Testis (tissue), 3 donors: ENCODE measurements around the gene AMACR. TPM values are rescaled to one million over a fixed set of nuclear protein-coding genes. Genes with fewer than 3 reads are reported as not detected.

Source experiments
- DNase-seq: peaks from one replicate; pipeline ENCODE4 v3.0.0-alpha.2; 2019
- H3K27ac ChIP-seq, 2 donors: fragments of 200-600 bp; sonication (generic); one replicate each; pipeline ENCODE4 v1.5.1; 2019
- H3K27me3 ChIP-seq: fragments of 200-600 bp; sonication (generic); one replicate; pipeline ENCODE4 v1.5.1; 2019
- H3K36me3 ChIP-seq: fragments of 200-600 bp; sonication (generic); one replicate; pipeline ENCODE4 v1.5.1; 2017; ENCODE audit warnings: low read depth; ENCODE audit errors: missing control alignments
- H3K4me1 ChIP-seq: fragments of 200-600 bp; sonication (generic); one replicate; pipeline ENCODE4 v1.5.1; 2019
- H3K4me3 ChIP-seq, 2 donors: fragments of 200-600 bp; sonication (generic); one replicate each; pipeline ENCODE4 v1.5.1; 2017 to 2019
- H3K9me3 ChIP-seq: fragments of 200-600 bp; sonication (generic); one replicate; pipeline ENCODE4 v1.5.1; 2017
- POLR2A ChIP-seq: fragments of 450-650 bp; IDR thresholded peaks from one replicate; pipeline ENCODE4 v1.6.1; 2017; ENCODE audit warnings: antibody characterized with exemption, mild to moderate bottlenecking, moderate library complexity
- WGBS, 2 donors: methylation state at CpG; one replicate each; pipeline ENCODE4 v1.1.5; 2018; 5-methylcytosine and 5-hydroxymethylcytosine counted together
- intact Hi-C: fragments of 100-400 bp; cut with DNase I; formaldehyde crosslinking; loops from one replicate; pipeline ENCODE4 v1.15.1; 2023; ENCODE audit warnings: low total_unique reads
- polyA plus RNA-seq: library from polyadenylated mRNA; stranded (reverse); fragments of 350-450 nt; fragmentation: Illumina TruSeq; extraction: RNeasy Lipid Tissue Mini Kit (QIAGEN cat#74804); gene quantifications from one replicate; pipeline ENCODE4 v1.2.3, GENCODE V29; 2014; ENCODE audit warnings: low read depth, low replicate concordance; ENCODE audit not compliant: insufficient read depth
- total RNA-seq, 2 donors: library from RNA; depleted of rRNA; stranded (reverse); fragments of >200 nt; gene quantifications; one replicate each; pipeline ENCODE4 v1.2.3, GENCODE V29; 2016
- TF ChIP-seq, protein P1 (sequence below), 3 experiments: fragments of 450-650 bp in 2 of 3; fragments of 200-600 bp in 1 of 3; sonication (generic) in 1 of 3; IDR thresholded peaks; one replicate each; pipeline ENCODE4 v1.5.1; 2016 to 2019; ENCODE audit warnings: antibody characterized with exemption in 3 of 3, mild to moderate bottlenecking in 2 of 3, moderate library complexity in 1 of 3

AMACR gene
- total and polyA plus RNA-seq, 3 donors from 2014 or later, result 6.9 to 12.6 (median 12.1) TPM

DNA sequence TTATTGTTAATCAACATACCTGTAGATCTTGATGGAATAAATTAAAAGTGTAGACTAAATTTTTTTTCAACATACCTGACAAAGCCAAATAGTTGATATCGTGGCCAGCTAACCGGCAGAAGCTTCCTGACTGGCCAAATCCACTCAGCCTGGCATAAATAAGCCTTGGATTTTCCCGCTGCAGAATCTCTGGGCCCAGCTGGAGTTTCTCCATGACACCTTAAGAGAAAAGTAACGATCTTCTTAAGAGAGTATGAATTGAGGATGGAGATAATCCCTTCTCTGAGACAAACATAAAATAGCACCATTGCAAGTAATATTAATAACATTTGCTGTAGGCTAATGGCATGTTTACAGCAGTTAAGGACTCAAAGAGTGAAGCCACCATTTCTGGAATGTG is 2.2 kb downstream of the AMACR start:
- no peak overlapping the region for H3K4me3 ChIP-seq
- WGBS, 2 donors, result 85 to 93% methylated on average over 4 of the region's 4 CpGs

GRCh38 chr5:34005211-34005610 is 2.6 kb downstream of the AMACR start:
- H3K27ac ChIP-seq, result no peak overlapping the region

More for the DNA sequence above, 2.2 kb downstream of the AMACR start:
- no peaks in the 10 kb centered on the region for H3K4me1 ChIP-seq
- no peak for TF ChIP-seq POLR2A
- TF ChIP-seq, protein P1, sequence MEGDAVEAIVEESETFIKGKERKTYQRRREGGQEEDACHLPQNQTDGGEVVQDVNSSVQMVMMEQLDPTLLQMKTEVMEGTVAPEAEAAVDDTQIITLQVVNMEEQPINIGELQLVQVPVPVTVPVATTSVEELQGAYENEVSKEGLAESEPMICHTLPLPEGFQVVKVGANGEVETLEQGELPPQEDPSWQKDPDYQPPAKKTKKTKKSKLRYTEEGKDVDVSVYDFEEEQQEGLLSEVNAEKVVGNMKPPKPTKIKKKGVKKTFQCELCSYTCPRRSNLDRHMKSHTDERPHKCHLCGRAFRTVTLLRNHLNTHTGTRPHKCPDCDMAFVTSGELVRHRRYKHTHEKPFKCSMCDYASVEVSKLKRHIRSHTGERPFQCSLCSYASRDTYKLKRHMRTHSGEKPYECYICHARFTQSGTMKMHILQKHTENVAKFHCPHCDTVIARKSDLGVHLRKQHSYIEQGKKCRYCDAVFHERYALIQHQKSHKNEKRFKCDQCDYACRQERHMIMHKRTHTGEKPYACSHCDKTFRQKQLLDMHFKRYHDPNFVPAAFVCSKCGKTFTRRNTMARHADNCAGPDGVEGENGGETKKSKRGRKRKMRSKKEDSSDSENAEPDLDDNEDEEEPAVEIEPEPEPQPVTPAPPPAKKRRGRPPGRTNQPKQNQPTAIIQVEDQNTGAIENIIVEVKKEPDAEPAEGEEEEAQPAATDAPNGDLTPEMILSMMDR (IDR thresholded peaks at IDR 0.05), result no peak
- no peaks in the 10 kb centered on the region for H3K36me3 ChIP-seq
- no peaks in the 10 kb centered on the region for H3K9me3 ChIP-seq
- no peak for DNase-seq
- H3K27ac ChIP-seq, result no peak overlapping the region
- H3K27me3 ChIP-seq, result no peaks in the 10 kb centered on the region
- intact Hi-C loops, result no loop called here

GRCh38 chr5:34003941-34004340 is 3.9 kb downstream of the AMACR start:
- TF ChIP-seq, protein P1 (IDR thresholded peaks at IDR 0.05), result no peak
- no peak for TF ChIP-seq POLR2A
- no peak for DNase-seq

More at GRCh38 chr5:34005211-34005610, 2.6 kb downstream of the AMACR start:
- intact Hi-C loops, result no loop called here
- no peak for DNase-seq
- Histone ChIP-seq H3K4me1 (no peaks in the 10 kb centered on the region), H3K27me3 (no peaks in the 10 kb centered on the region), H3K4me3 (no peak overlapping the region), H3K9me3 (no peaks in the 10 kb centered on the region), H3K36me3 (no peaks in the 10 kb centered on the region)
- 88 to 95% methylated on average over 4 of the region's 4 CpGs for WGBS, 2 donors
- TF ChIP-seq, protein P1 (IDR thresholded peaks at IDR 0.05), result no peak
- TF ChIP-seq POLR2A, result no peak

GRCh38 chr5:34002629-34003328 is 5.1 kb downstream of the AMACR start:
- Histone ChIP-seq H3K36me3 (no peaks in the 10 kb centered on the region), H3K9me3 (no peaks in the 10 kb centered on the region), H3K27ac (no peak overlapping the region), H3K4me1 (no peaks in the 10 kb centered on the region), H3K27me3 (no peaks in the 10 kb centered on the region), H3K4me3 (no peak overlapping the region)
- TF ChIP-seq, protein P1 (IDR thresholded peaks at IDR 0.05), result no peak
- TF ChIP-seq POLR2A, result no peak
- DNase-seq, result no peak
- WGBS, 2 donors, result 89 to 93% methylated on average over 9 to 10 of the region's 10 CpGs
- intact Hi-C loops, result no loop called here

More at GRCh38 chr5:34003941-34004340, 3.9 kb downstream of the AMACR start:
- no peak overlapping the region for H3K4me3 ChIP-seq
- H3K36me3 ChIP-seq, result no peaks in the 10 kb centered on the region
- H3K27ac ChIP-seq, result no peak overlapping the region
- intact Hi-C loops, result no loop called here
- H3K9me3 ChIP-seq, result no peaks in the 10 kb centered on the region
- no peaks in the 10 kb centered on the region for H3K4me1 ChIP-seq
- WGBS, 2 donors, result 79 to 93% methylated on average over 4 of the region's 4 CpGs
- no peaks in the 10 kb centered on the region for H3K27me3 ChIP-seq
